Keratinocyte (primary cell): Measurements from ENCODE around the gene CAVIN1. TPM values are rescaled to one million over a fixed set of nuclear protein-coding genes. Genes with fewer than 3 reads are reported as not detected.
"Not testable (repeated sequence)": the region's sequence is repeated elsewhere in the genome, so short reads cannot be mapped to it uniquely, and the experiment has no call there.

Experiments used
- DNase-seq: peaks from one replicate; pipeline ENCODE4 v3.0.0-alpha.2; 2011; ENCODE audit warnings: low read depth, missing footprints, low spot score
- FAIRE-seq: peaks from 2 replicates; lab custom pipeline; 2011; peaks lifted over from hg19 to GRCh38; lab: Jason Lieb, UNC
- H2AFZ ChIP-seq: 2 replicates; pipeline ENCODE4 v1.6.0; 2012; ENCODE audit warnings: low read length, control low read depth, inconsistent platforms; ENCODE audit not compliant: control insufficient read depth
- H3K27ac ChIP-seq: 2 replicates; pipeline ENCODE4 v1.5.1; 2011; ENCODE audit warnings: low read length; ENCODE audit not compliant: control insufficient read depth, insufficient read depth
- H3K27me3 ChIP-seq: 3 replicates; pipeline ENCODE4 v1.6.0; 2011; ENCODE audit warnings: low read length; ENCODE audit not compliant: control insufficient read depth, insufficient read depth; ENCODE audit errors: extremely low read depth
- H3K36me3 ChIP-seq, 2 experiments: 2 replicates in 1 of 2; 3 replicates in 1 of 2; pipeline ENCODE4 v1.5.1; 2011; ENCODE audit warnings: low read length in 2 of 2, mild to moderate bottlenecking in 1 of 2; ENCODE audit not compliant: control insufficient read depth in 2 of 2, insufficient read depth in 2 of 2; ENCODE audit errors: extremely low read depth in 1 of 2
- H3K4me1 ChIP-seq: 3 replicates; pipeline ENCODE4 v1.5.1; 2011; ENCODE audit warnings: low read length; ENCODE audit not compliant: control insufficient read depth, insufficient read depth; ENCODE audit errors: extremely low read depth
- H3K4me2 ChIP-seq: 3 replicates; pipeline ENCODE4 v1.6.0; 2011; ENCODE audit warnings: low read depth, low read length; ENCODE audit not compliant: control insufficient read depth, insufficient read depth; ENCODE audit errors: extremely low read depth
- H3K4me3 ChIP-seq, 3 experiments: fragments of 200-600 bp in 1 of 3; sonication (generic) in 1 of 3; 2 replicates in 2 of 3; 3 replicates in 1 of 3; pipeline ENCODE4 v1.5.1; 2011 to 2016; ENCODE audit warnings: low read length in 3 of 3, mild to moderate bottlenecking in 3 of 3, control low read depth in 2 of 3, inconsistent platforms in 1 of 3, low read depth in 1 of 3, mixed read lengths in 1 of 3, mixed run types in 1 of 3, moderate library complexity in 1 of 3; ENCODE audit not compliant: control insufficient read depth in 2 of 3, insufficient read depth in 2 of 3; ENCODE audit errors: extremely low read depth in 1 of 3
- H3K79me2 ChIP-seq: 2 replicates; pipeline ENCODE4 v1.6.0; 2012; ENCODE audit warnings: low read length; ENCODE audit not compliant: control insufficient read depth, insufficient read depth
- H3K9ac ChIP-seq: 3 replicates; pipeline ENCODE4 v1.6.0; 2011; ENCODE audit warnings: low read length; ENCODE audit not compliant: control insufficient read depth, insufficient read depth; ENCODE audit errors: extremely low read depth
- H3K9me1 ChIP-seq: 3 replicates; pipeline ENCODE4 v1.6.0; 2011; ENCODE audit warnings: low read length; ENCODE audit not compliant: control insufficient read depth, insufficient read depth; ENCODE audit errors: extremely low read depth
- H3K9me3 ChIP-seq: 2 replicates; pipeline ENCODE4 v1.5.1; 2012; ENCODE audit warnings: low read depth, low read length; ENCODE audit not compliant: control insufficient read depth
- H4K20me1 ChIP-seq: 3 replicates; pipeline ENCODE4 v1.6.0; 2011; ENCODE audit warnings: low read length; ENCODE audit not compliant: control insufficient read depth, insufficient read depth; ENCODE audit errors: extremely low read depth
- EZH2 ChIP-seq: IDR thresholded peaks from one replicate; pipeline ENCODE4 v1.6.1; 2012; ENCODE audit warnings: inconsistent platforms, mild to moderate bottlenecking, low read length, moderate library complexity
- dilution Hi-C: fragments of 300-500 bp; cut with MboI; formaldehyde crosslinking; loops from one replicate; pipeline ENCODE4 v1.7.0; 2020; ENCODE audit warnings: low sequenced_read_pairs; ENCODE audit not compliant: extremely low pct_ligation_motif_present
- polyA plus RNA-seq, 5 experiments: library from polyadenylated mRNA; depleted of rRNA in 3 of 5; stranded (reverse) in 3 of 5; stranded (forward) in 1 of 5; unstranded in 1 of 5; fragments of >200 nt; gene quantifications; 1 replicate in 1 of 5; 2 replicates in 3 of 5; 3 replicates in 1 of 5; pipeline versions ENCODE4 v1.2.1 to v1.2.3, GENCODE V29; 2011 to 2012; ENCODE audit warnings: missing spikeins in 2 of 5, low read depth in 1 of 5, low replicate concordance in 1 of 5
- TF ChIP-seq, protein P1 (sequence below), 3 experiments: IDR thresholded peaks in 1 of 3; conservative IDR thresholded peaks in 1 of 3; optimal IDR thresholded peaks in 1 of 3; 2 replicates in 2 of 3; 3 replicates in 1 of 3; pipeline versions ENCODE3 to v1.5.1; 2011; ENCODE audit warnings: low read length in 3 of 3, mild to moderate bottlenecking in 3 of 3, moderate library complexity in 2 of 3, control low read depth in 1 of 3, inconsistent platforms in 1 of 3; ENCODE audit not compliant: insufficient read depth in 2 of 3; ENCODE audit errors: extremely low read depth in 1 of 3

The CAVIN1 gene
- polyA plus RNA-seq, 1 donor (not counting 4 experiments of a cell fraction or from before 2014, with no cell fraction given) = 172 TPM

DNA sequence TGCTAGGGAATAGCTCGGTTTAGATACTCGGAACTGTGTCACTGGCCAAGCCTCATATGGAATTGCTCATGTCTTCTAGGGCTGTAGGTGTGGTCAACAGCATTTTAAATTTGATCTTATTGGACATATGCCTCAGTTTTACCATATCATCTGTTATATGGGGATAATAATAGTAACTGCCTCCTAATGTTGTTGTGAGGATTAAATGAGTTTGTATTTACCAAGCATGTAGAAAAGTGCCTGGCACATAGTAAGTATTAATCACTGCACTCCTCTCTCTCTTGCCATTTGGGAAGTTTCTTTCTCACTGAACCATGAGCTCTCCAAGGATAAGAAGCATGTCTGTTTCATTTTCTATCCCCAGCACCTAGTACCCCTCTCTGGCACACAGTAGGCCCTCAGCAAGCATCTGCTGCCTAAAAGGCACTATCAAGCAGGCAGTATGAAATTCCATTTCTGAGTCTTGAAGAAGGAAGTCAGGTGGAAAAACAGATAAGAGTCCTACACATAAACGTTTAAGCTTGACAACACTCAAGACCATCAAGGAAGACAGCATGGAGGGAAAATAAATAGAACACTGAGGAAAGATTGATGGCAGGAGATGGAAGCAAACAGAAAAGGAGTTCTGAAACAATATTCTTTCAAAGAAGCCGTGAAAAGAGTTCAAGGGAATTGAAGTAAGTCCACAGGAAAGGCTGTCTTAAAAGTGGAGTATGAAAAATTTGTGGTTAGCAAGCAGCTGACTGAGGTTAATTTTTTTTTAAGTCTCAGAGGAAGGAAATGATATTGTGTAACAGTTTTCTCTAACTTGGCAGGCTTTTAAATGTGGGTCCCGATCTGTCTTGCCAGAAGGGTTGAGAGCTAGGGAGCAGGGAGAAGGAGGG, 33.4 kb upstream of the CAVIN1 start:
- H2AFZ ChIP-seq = peak overlapping the region; percentile 55
- peak overlapping the region in 1 of 3 experiments; percentile 2 for H3K4me3 ChIP-seq
- FAIRE-seq (no peak), DNase-seq (no peak)
- H3K9ac ChIP-seq = no peak overlapping the region
- peaks cover 0 to 2% of the 10 kb centered on the region in 2 experiments for H3K36me3 ChIP-seq
- dilution Hi-C loops = no loop called here
- peaks cover 4% of the 10 kb centered on the region for H4K20me1 ChIP-seq
- peaks cover 5% of the 10 kb centered on the region for H3K79me2 ChIP-seq
- no peaks in the 10 kb centered on the region for H3K9me3 ChIP-seq
- H3K4me1 ChIP-seq = peaks cover 34% of the 10 kb centered on the region
- no peaks in the 10 kb centered on the region for H3K27me3 ChIP-seq
- peaks cover 2% of the 10 kb centered on the region for H3K9me1 ChIP-seq
- peak overlapping the region; percentile 7 for H3K27ac ChIP-seq
- H3K4me2 ChIP-seq = peak overlapping the region; percentile 72
- TF ChIP-seq EZH2 = no peak
- TF ChIP-seq, protein P1, sequence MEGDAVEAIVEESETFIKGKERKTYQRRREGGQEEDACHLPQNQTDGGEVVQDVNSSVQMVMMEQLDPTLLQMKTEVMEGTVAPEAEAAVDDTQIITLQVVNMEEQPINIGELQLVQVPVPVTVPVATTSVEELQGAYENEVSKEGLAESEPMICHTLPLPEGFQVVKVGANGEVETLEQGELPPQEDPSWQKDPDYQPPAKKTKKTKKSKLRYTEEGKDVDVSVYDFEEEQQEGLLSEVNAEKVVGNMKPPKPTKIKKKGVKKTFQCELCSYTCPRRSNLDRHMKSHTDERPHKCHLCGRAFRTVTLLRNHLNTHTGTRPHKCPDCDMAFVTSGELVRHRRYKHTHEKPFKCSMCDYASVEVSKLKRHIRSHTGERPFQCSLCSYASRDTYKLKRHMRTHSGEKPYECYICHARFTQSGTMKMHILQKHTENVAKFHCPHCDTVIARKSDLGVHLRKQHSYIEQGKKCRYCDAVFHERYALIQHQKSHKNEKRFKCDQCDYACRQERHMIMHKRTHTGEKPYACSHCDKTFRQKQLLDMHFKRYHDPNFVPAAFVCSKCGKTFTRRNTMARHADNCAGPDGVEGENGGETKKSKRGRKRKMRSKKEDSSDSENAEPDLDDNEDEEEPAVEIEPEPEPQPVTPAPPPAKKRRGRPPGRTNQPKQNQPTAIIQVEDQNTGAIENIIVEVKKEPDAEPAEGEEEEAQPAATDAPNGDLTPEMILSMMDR (optimal IDR thresholded peaks at IDR 0.05 in 1 of 3, IDR thresholded peaks at IDR 0.05 in 1 of 3, conservative IDR thresholded peaks at IDR 0.05 in 1 of 3; ENCODE audit: extremely low read depth in 1 of 3, insufficient read depth in 2 of 3, low read length in 3 of 3) = no peak

DNA sequence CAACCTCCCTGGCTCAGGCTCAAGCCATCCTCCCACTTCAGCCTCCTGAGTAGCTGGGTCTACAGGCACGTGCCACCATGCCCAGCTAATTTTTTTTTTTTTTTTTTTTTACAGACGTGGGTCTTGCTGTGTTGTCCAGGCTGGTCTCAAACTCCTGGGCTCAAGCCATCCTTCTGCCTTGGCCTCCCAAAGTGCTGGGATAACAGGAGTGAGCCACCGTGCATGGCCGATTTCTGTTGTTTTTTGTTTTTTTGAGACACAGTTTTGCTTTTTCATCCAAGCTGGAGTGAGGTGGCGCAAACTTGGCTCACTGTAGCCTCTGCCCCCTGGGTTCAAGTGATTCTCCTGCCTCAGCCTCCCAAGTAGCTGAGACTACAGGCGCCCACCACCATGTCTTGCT, 31.9 kb upstream of the CAVIN1 start:
- H3K9ac ChIP-seq, H3K27ac ChIP-seq, H3K9me3 ChIP-seq, DNase-seq, H3K4me2 ChIP-seq, FAIRE-seq, H3K9me1 ChIP-seq, H4K20me1 ChIP-seq, dilution Hi-C loops, H2AFZ ChIP-seq, H3K4me3 ChIP-seq, H3K27me3 ChIP-seq, H3K79me2 ChIP-seq, H3K36me3 ChIP-seq: not testable (repeated sequence)
- H3K4me1 ChIP-seq = peaks cover 27% of the 10 kb centered on the region
